Upper lobe of left lung (tissue), 6 donors: ENCODE data around the gene UBAC2. TPM values are rescaled to one million over a fixed set of nuclear protein-coding genes. Genes with fewer than 3 reads are reported as not detected.
A peak's percentile ranks its signal among the peaks of the same experiment; 100 is the strongest.

Experiments used
- ATAC-seq, 2 donors: fragments of 200-7000 bp; cut with Tn5 transposase; one replicate each; pipeline ENCODE4 v1.9.1; 2022; ENCODE audit warnings: mild to moderate bottlenecking in 2 of 2, moderate library complexity in 2 of 2; ENCODE audit not compliant: low FRiP score in 2 of 2
- DNase-seq, 2 donors: peaks; one replicate each; pipeline ENCODE4 v3.0.0-alpha.2; 2019 to 2020
- H3K27ac ChIP-seq, 4 donors: fragments of 200-600 bp; sonication (generic); one replicate each; pipeline ENCODE4 v1.5.1; 2016 to 2019
- H3K27me3 ChIP-seq, 4 donors: fragments of 200-600 bp; sonication (generic); one replicate each; pipeline ENCODE4 v1.5.1; 2017 to 2019
- H3K36me3 ChIP-seq, 4 donors: fragments of 200-600 bp; sonication (generic); one replicate each; pipeline ENCODE4 v1.5.1; 2016 to 2019
- H3K4me1 ChIP-seq, 4 donors: fragments of 200-600 bp; sonication (generic); one replicate each; pipeline ENCODE4 v1.5.1; 2018 to 2019
- H3K4me3 ChIP-seq, 4 donors: fragments of 200-600 bp; sonication (generic); one replicate each; pipeline ENCODE4 v1.5.1; 2017 to 2019; ENCODE audit warnings: mild to moderate bottlenecking in 2 of 4, moderate library complexity in 1 of 4
- H3K9me3 ChIP-seq, 4 donors: fragments of 200-600 bp; sonication (generic); one replicate each; pipeline ENCODE4 v1.5.1; 2018 to 2019
- CTCF ChIP-seq, 6 experiments: fragments of 450-650 bp in 4 of 6; fragments of 200-600 bp in 2 of 6; sonication (generic) in 2 of 6; IDR thresholded peaks; one replicate each; pipeline ENCODE4 v1.5.1; 2016 to 2019; ENCODE audit warnings: antibody characterized with exemption in 6 of 6
- EP300 ChIP-seq, 4 donors: sonication (generic); formaldehyde crosslinking; IDR thresholded peaks; one replicate each; pipeline ENCODE4 v1.5.1; 2017; ENCODE audit warnings: antibody characterized with exemption in 4 of 4, control low read depth in 2 of 4
- POLR2A ChIP-seq, 4 donors: fragments of 450-650 bp; IDR thresholded peaks; one replicate each; pipeline ENCODE4 v1.5.1; 2016 to 2017; ENCODE audit warnings: antibody characterized with exemption in 4 of 4, mild to moderate bottlenecking in 2 of 4
- POLR2AphosphoS5 ChIP-seq, 2 donors: sonication (generic); formaldehyde crosslinking; IDR thresholded peaks; one replicate each; pipeline ENCODE4 v1.5.1; 2017; ENCODE audit warnings: antibody characterized with exemption in 2 of 2
- WGBS, 2 donors: methylation state at CpG; one replicate each; pipeline ENCODE4 v1.1.5; 2017 to 2018; 5-methylcytosine and 5-hydroxymethylcytosine counted together
- total RNA-seq, 6 donors: library from RNA; depleted of rRNA in 4 of 6; stranded (reverse); fragments of >200 nt in 4 of 6; gene quantifications; one replicate each; pipeline versions ENCODE4 v1.1.0 to v1.2.1, GENCODE V29; 2016 to 2021
- donor health status: DM: no; HTN: no; CAD: no; lungs with moderate emphysema.
- donor health status: DM: no; HTN: yes; CAD: no; lungs with severe emphysema.

Gene UBAC2
- total RNA-seq, 6 donors from 2014 or later = 29.3 to 55.5 (median 47.7) TPM

- Histone ChIP-seq H3K36me3 (no peaks in the 10 kb centered on the region), H3K9me3 (no peaks in the 10 kb centered on the region), H3K4me3 (no peak overlapping the region), H3K27ac (no peak overlapping the region), H3K27me3 (no peaks in the 10 kb centered on the region), H3K4me1 (peaks cover 0 to 13% (median 5%) of the 10 kb centered on the region in 4 donors)
- 88 to 90% methylated on average over 5 of the region's 5 CpGs for WGBS, 2 donors
- TF ChIP-seq CTCF (IDR thresholded peaks at IDR 0.05) (no peak), POLR2A (IDR thresholded peaks at IDR 0.05) (no peak), EP300 (IDR thresholded peaks at IDR 0.05) (no peak), POLR2AphosphoS5 (IDR thresholded peaks at IDR 0.05) (no peak)
- no peak for DNase-seq
- no peak for ATAC-seq
Observed at GRCh38 chr13:99211421-99212035, 10.9 kb downstream of the UBAC2 start.

- Histone ChIP-seq H3K9me3 (no peaks in the 10 kb centered on the region), H3K4me1 (peaks cover 16 to 33% (median 23%) of the 10 kb centered on the region in 4 donors), H3K4me3 (no peak overlapping the region), H3K27me3 (no peaks in the 10 kb centered on the region), H3K36me3 (no peaks in the 10 kb centered on the region), H3K27ac (no peak overlapping the region)
- WGBS, 2 donors = 54 to 71% methylated on average over 7 of the region's 7 CpGs
- TF ChIP-seq CTCF (IDR thresholded peaks at IDR 0.05) (no peak), POLR2AphosphoS5 (IDR thresholded peaks at IDR 0.05) (no peak), POLR2A (IDR thresholded peaks at IDR 0.05) (no peak), EP300 (IDR thresholded peaks at IDR 0.05) (no peak)
- DNase-seq = no peak
- no peak for ATAC-seq
Observed at GRCh38 chr13:99214232-99214631, 13.6 kb downstream of the UBAC2 start.

- Histone ChIP-seq H3K4me1 (peaks cover 16 to 37% (median 26%) of the 10 kb centered on the region in 4 donors), H3K27me3 (no peaks in the 10 kb centered on the region), H3K36me3 (no peaks in the 10 kb centered on the region), H3K4me3 (no peak overlapping the region), H3K27ac (peak overlapping the region in 1 of 4 donors; percentile 7), H3K9me3 (no peaks in the 10 kb centered on the region)
- ATAC-seq = no peak
- TF ChIP-seq POLR2AphosphoS5 (IDR thresholded peaks at IDR 0.05) (no peak), CTCF (IDR thresholded peaks at IDR 0.05) (no peak), POLR2A (IDR thresholded peaks at IDR 0.05) (no peak), EP300 (IDR thresholded peaks at IDR 0.05) (no peak)
- no peak for DNase-seq
- 64 to 71% methylated on average over 1 of the region's 1 CpG for WGBS, 2 donors
Observed at GRCh38 chr13:99214731-99215130, 14.1 kb downstream of the UBAC2 start.

- Histone ChIP-seq H3K27ac (peak overlapping the region in 3 of 4 donors; percentile 7 to 46 (median 33)), H3K4me1 (peaks cover 19 to 37% (median 26%) of the 10 kb centered on the region in 4 donors), H3K4me3 (peak overlapping the region in 2 of 4 donors; percentile 3 to 20), H3K27me3 (no peaks in the 10 kb centered on the region), H3K9me3 (no peaks in the 10 kb centered on the region), H3K36me3 (no peaks in the 10 kb centered on the region)
- DNase-seq (peak in 1 of 2 donors; percentile 37), ATAC-seq (no peak)
- 74 to 78% methylated on average over 15 of the region's 15 CpGs for WGBS, 2 donors
- TF ChIP-seq EP300 (IDR thresholded peaks at IDR 0.05) = no peak
- no peak for TF ChIP-seq POLR2A (IDR thresholded peaks at IDR 0.05)
- peak; percentile 30 to 31 for TF ChIP-seq POLR2AphosphoS5 (IDR thresholded peaks at IDR 0.05)
- no peak for TF ChIP-seq CTCF (IDR thresholded peaks at IDR 0.05)
Observed at GRCh38 chr13:99215184-99215830, 14.7 kb downstream of the UBAC2 start.
